ENCODE measurements around the gene AZIN2. TPM values are rescaled to one million over a fixed set of nuclear protein-coding genes. Genes with fewer than 3 reads are reported as not detected.
"Not testable (repeated sequence)": the region's sequence is repeated elsewhere in the genome, so short reads cannot be mapped to it uniquely, and the experiment has no call there.

AZIN2 gene
- total RNA-seq, 1 experiment from 2014 or later = 2.4 TPM

DNA sequence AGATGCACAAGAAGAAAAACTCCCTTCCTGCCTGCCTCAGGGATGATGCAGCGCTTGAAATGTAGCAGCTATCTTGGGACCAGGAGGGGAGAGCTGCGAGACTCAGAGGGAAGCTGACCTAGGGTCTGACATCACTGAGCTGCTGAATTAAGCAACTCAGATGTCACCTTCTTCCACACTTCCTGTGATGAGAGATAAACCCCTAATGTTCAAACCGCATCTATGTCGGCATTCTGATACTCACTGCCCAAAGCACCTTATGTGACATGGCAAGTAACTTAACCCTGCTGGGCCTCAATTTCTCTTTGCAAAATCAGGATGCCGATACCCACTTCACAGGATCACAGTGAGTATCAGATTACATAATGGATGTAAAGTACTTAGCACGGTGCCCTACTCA lies 35.1 kb upstream of the AZIN2 start:
- H3K27me3 ChIP-seq (ENCODE audit: control insufficient read depth, insufficient read depth, low read length) = no peaks in the 10 kb centered on the region
- no peaks in the 10 kb centered on the region for H3K4me1 ChIP-seq (ENCODE audit: control insufficient read depth, insufficient read depth, low read length)
- BruUV-seq (replicated peaks) = no TSS peak
- CTCF ChIA-PET = no interaction called here
- H3K36me3 ChIP-seq (ENCODE audit: control insufficient read depth, insufficient read depth, low read length) = no peaks in the 10 kb centered on the region
- in situ Hi-C loops (cut with HindIII; ENCODE audit: low pct_unique_long_range_greater_than_20kb, low sequenced_read_pairs) (no loop called here), intact Hi-C loops (cut with micrococcal nuclease; ENCODE audit: unreplicated experiment) (no loop called here)
- no peaks in the 10 kb centered on the region for H3K9me3 ChIP-seq (ENCODE audit: control insufficient read depth, insufficient read depth, low read depth, low read length)
- TF ChIP-seq, protein P1, sequence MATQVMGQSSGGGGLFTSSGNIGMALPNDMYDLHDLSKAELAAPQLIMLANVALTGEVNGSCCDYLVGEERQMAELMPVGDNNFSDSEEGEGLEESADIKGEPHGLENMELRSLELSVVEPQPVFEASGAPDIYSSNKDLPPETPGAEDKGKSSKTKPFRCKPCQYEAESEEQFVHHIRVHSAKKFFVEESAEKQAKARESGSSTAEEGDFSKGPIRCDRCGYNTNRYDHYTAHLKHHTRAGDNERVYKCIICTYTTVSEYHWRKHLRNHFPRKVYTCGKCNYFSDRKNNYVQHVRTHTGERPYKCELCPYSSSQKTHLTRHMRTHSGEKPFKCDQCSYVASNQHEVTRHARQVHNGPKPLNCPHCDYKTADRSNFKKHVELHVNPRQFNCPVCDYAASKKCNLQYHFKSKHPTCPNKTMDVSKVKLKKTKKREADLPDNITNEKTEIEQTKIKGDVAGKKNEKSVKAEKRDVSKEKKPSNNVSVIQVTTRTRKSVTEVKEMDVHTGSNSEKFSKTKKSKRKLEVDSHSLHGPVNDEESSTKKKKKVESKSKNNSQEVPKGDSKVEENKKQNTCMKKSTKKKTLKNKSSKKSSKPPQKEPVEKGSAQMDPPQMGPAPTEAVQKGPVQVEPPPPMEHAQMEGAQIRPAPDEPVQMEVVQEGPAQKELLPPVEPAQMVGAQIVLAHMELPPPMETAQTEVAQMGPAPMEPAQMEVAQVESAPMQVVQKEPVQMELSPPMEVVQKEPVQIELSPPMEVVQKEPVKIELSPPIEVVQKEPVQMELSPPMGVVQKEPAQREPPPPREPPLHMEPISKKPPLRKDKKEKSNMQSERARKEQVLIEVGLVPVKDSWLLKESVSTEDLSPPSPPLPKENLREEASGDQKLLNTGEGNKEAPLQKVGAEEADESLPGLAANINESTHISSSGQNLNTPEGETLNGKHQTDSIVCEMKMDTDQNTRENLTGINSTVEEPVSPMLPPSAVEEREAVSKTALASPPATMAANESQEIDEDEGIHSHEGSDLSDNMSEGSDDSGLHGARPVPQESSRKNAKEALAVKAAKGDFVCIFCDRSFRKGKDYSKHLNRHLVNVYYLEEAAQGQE (IDR thresholded peaks at IDR 0.05; ENCODE audit: insufficient read depth in 1 of 2, low read depth in 2 of 2, low read length in 1 of 2) = no peak
- TF ChIP-seq, protein P2, sequence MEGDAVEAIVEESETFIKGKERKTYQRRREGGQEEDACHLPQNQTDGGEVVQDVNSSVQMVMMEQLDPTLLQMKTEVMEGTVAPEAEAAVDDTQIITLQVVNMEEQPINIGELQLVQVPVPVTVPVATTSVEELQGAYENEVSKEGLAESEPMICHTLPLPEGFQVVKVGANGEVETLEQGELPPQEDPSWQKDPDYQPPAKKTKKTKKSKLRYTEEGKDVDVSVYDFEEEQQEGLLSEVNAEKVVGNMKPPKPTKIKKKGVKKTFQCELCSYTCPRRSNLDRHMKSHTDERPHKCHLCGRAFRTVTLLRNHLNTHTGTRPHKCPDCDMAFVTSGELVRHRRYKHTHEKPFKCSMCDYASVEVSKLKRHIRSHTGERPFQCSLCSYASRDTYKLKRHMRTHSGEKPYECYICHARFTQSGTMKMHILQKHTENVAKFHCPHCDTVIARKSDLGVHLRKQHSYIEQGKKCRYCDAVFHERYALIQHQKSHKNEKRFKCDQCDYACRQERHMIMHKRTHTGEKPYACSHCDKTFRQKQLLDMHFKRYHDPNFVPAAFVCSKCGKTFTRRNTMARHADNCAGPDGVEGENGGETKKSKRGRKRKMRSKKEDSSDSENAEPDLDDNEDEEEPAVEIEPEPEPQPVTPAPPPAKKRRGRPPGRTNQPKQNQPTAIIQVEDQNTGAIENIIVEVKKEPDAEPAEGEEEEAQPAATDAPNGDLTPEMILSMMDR (IDR thresholded peaks at IDR 0.05) = no peak
- no peak for TF ChIP-seq TCF7L2 (IDR thresholded peaks at IDR 0.05; ENCODE audit: low read depth, low read length)
- no peak for TF ChIP-seq SIN3A (IDR thresholded peaks at IDR 0.05; ENCODE audit: borderline replicate concordance, insufficient read depth, low read depth, low read length)
- ATAC-seq = no peak
- DNase-seq (ENCODE audit: low read depth, low spot score) = no peak
- no peak overlapping the region for H3K27ac ChIP-seq (ENCODE audit: low read length)
- H3K4me3 ChIP-seq (ENCODE audit: low read depth in 2 of 2, low read length in 2 of 2) = no peak overlapping the region
- POLR2A ChIA-PET = no interaction called here

DNA sequence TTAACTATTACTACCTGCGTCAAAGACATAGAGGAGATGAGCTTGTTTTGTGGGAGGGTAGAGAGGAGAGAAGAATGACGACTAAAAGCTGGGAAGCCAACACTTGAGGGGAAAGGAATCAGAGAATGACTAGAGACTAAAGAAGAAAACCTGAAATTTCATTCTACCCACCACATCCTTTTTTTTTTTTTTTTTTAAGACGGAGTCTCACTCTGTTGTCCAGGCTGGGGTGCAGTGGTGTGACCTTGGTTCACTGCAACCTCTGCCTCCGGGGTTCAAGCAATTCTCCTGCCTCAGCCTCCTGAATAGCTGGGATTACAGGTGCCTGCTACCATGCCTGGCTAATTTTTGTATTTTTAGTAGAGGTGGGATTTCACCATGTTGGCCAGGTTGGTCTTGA lies 34.7 kb upstream of the AZIN2 start:
- H3K4me3 ChIP-seq (ENCODE audit: low read depth in 2 of 2, low read length in 2 of 2); H3K27me3 ChIP-seq (ENCODE audit: control insufficient read depth, insufficient read depth, low read length); CTCF ChIA-PET; H3K36me3 ChIP-seq (ENCODE audit: control insufficient read depth, insufficient read depth, low read length); H3K27ac ChIP-seq (ENCODE audit: low read length); in situ Hi-C loops (cut with HindIII; ENCODE audit: low pct_unique_long_range_greater_than_20kb, low sequenced_read_pairs); H3K4me1 ChIP-seq (ENCODE audit: control insufficient read depth, insufficient read depth, low read length); BruUV-seq (replicated peaks); intact Hi-C loops (cut with micrococcal nuclease; ENCODE audit: unreplicated experiment); H3K9me3 ChIP-seq (ENCODE audit: control insufficient read depth, insufficient read depth, low read depth, low read length); ATAC-seq; DNase-seq (ENCODE audit: low read depth, low spot score): not testable (repeated sequence)
- POLR2A ChIA-PET = interaction anchor here (0.7 kb wide), 1 partner anchor 9 kb away, joined by 5 read pairs; no protein-coding TSS in a partner anchor

DNA sequence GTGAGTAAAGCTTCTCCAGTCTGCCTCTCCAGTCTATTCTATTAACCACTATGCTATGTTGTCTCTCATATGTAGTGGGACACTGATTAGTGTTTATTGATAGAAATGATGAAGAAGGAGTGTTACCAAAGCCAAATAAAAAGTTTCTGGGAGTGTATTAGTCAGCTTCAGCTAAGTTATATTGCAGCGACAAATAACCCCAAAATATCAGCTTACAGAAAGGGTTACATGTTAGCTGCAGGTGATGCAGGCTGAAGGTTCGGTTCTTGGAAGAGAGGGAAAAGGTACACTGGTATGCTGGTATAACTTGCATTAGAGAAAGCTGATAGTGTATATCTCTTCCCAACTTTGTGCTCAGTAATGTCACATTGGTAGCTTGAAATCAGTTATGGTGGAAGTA lies 33.7 kb upstream of the AZIN2 start:
- in situ Hi-C loops (cut with HindIII; ENCODE audit: low pct_unique_long_range_greater_than_20kb, low sequenced_read_pairs) = no loop called here
- CTCF ChIA-PET = no interaction called here
- Histone ChIP-seq H3K27ac (ENCODE audit: low read length) (no peak overlapping the region), H3K4me1 (ENCODE audit: control insufficient read depth, insufficient read depth, low read length) (no peaks in the 10 kb centered on the region), H3K27me3 (ENCODE audit: control insufficient read depth, insufficient read depth, low read length) (no peaks in the 10 kb centered on the region), H3K36me3 (ENCODE audit: control insufficient read depth, insufficient read depth, low read length) (no peaks in the 10 kb centered on the region), H3K9me3 (ENCODE audit: control insufficient read depth, insufficient read depth, low read depth, low read length) (no peaks in the 10 kb centered on the region), H3K4me3 (ENCODE audit: low read depth in 2 of 2, low read length in 2 of 2) (no peak overlapping the region)
- DNase-seq (ENCODE audit: low read depth, low spot score) = no peak
- TF ChIP-seq TCF7L2 (IDR thresholded peaks at IDR 0.05; ENCODE audit: low read depth, low read length) = no peak
- TF ChIP-seq POLR2AphosphoS5 (IDR thresholded peaks at IDR 0.05; ENCODE audit: low read depth, low read length) = no peak
- TF ChIP-seq, protein P1 (IDR thresholded peaks at IDR 0.05; ENCODE audit: insufficient read depth in 1 of 2, low read depth in 2 of 2, low read length in 1 of 2) = no peak
- no peak for TF ChIP-seq SIN3A (IDR thresholded peaks at IDR 0.05; ENCODE audit: borderline replicate concordance, insufficient read depth, low read depth, low read length)
- TF ChIP-seq, protein P2 (IDR thresholded peaks at IDR 0.05) = no peak
- POLR2A ChIA-PET = no interaction called here
- ATAC-seq = no peak
- no TSS peak for BruUV-seq (replicated peaks)
- intact Hi-C loops (cut with micrococcal nuclease; ENCODE audit: unreplicated experiment) = no loop called here

Measured in Panc1 (cell line).